SJCRH30 (cell line): ENCODE data around the gene CNPPD1. TPM values are rescaled to one million over a fixed set of nuclear protein-coding genes. Genes with fewer than 3 reads are reported as not detected.

Experiments used
- DNase-seq, 2 experiments: peaks; one replicate each; pipeline ENCODE4 v3.0.0-alpha.2; 2015 to 2020
- H3K27ac ChIP-seq: fragments of 250-450 bp; sonication (Bioruptor Pico); 2 replicates; pipeline ENCODE4 v1.5.1; 2020; ENCODE audit warnings: mild to moderate bottlenecking, moderate library complexity
- H3K27me3 ChIP-seq: fragments of 250-450 bp; sonication (Bioruptor Pico); 2 replicates; pipeline ENCODE4 v1.5.1; 2020; ENCODE audit warnings: mild to moderate bottlenecking, moderate library complexity
- H3K36me3 ChIP-seq: fragments of 250-450 bp; sonication (Bioruptor Pico); 2 replicates; pipeline ENCODE4 v1.5.1; 2020; ENCODE audit warnings: mild to moderate bottlenecking, moderate library complexity
- H3K4me1 ChIP-seq: fragments of 250-450 bp; sonication (Bioruptor Pico); 2 replicates; pipeline ENCODE4 v1.5.1; 2020; ENCODE audit warnings: mild to moderate bottlenecking, moderate library complexity
- H3K4me3 ChIP-seq: fragments of 250-450 bp; sonication (Bioruptor Pico); 2 replicates; pipeline ENCODE4 v1.5.1; 2020; ENCODE audit warnings: mild to moderate bottlenecking, moderate library complexity
- H3K9me3 ChIP-seq: fragments of 250-450 bp; sonication (Bioruptor Pico); replicated peaks from 2 replicates; pipeline ENCODE4 v1.5.1; 2020; ENCODE audit warnings: mild to moderate bottlenecking, moderate library complexity
- total RNA-seq: library from RNA; depleted of rRNA; stranded (reverse); fragments of >200 nt; shearing (Covaris generic); gene quantifications from 2 replicates; pipeline ENCODE4 v1.2.3, GENCODE V29; 2014; rRNA removed

CNPPD1 gene
- 13.0 and 13.3 TPM in 2 replicates for total RNA-seq

GRCh38 chr2:219176818-219177551, at the start of gene CNPPD1:
Gene CNPPD1, minus strand, starts transcription at chr2:219176925. Its CDS starts 97 bp downstream, at chr2:219176828.
- no peaks in the 10 kb centered on the region for H3K9me3 ChIP-seq
- peak; percentile 81 to 85 for DNase-seq
- H3K4me3 ChIP-seq: peak within 1 kb of the TSS; percentile 85
- 0 out of 2 replicates have a peak, but pooled peaks cover 5% of the 10 kb centered on the region for H3K4me1 ChIP-seq
- H3K27ac ChIP-seq: peak within 1 kb of the TSS; percentile 54
- H3K27me3 ChIP-seq: no peaks in the 10 kb centered on the region
- H3K36me3 ChIP-seq: 0 out of 2 replicates have a peak, but pooled peaks cover 4% of the 10 kb centered on the region

GRCh38 chr2:219225350-219225749, 48.6 kb upstream of the CNPPD1 start:
- Histone ChIP-seq H3K9me3 (no peaks in the 10 kb centered on the region), H3K4me3 (no peak overlapping the region), H3K4me1 (peaks cover 4% of the 10 kb centered on the region; the same call in 1 of the 2 replicates), H3K27ac (no peak overlapping the region), H3K36me3 (peaks cover 3% of the 10 kb centered on the region), H3K27me3 (no peaks in the 10 kb centered on the region)
- no peak for DNase-seq

- Histone ChIP-seq H3K27me3 (no peaks in the 10 kb centered on the region), H3K27ac (no peak overlapping the region), H3K36me3 (peaks cover 4% of the 10 kb centered on the region), H3K4me1 (peaks cover 10% of the 10 kb centered on the region), H3K9me3 (no peaks in the 10 kb centered on the region), H3K4me3 (no peak overlapping the region)
- no peak for DNase-seq
Observed at GRCh38 chr2:219223831-219224610, 47.3 kb upstream of the CNPPD1 start.

GRCh38 chr2:219221957-219222518, 45.3 kb upstream of the CNPPD1 start:
- no peak overlapping the region for H3K27ac ChIP-seq
- no peaks in the 10 kb centered on the region for H3K9me3 ChIP-seq
- H3K27me3 ChIP-seq: no peaks in the 10 kb centered on the region
- H3K36me3 ChIP-seq: peaks cover 4% of the 10 kb centered on the region; the same call in 1 of the 2 replicates
- H3K4me3 ChIP-seq: no peak overlapping the region
- DNase-seq: no peak
- H3K4me1 ChIP-seq: peaks cover 6% of the 10 kb centered on the region

GRCh38 chr2:219220652-219221402, 44.1 kb upstream of the CNPPD1 start:
- no peak for DNase-seq
- Histone ChIP-seq H3K4me3 (no peak overlapping the region), H3K27ac (no peak overlapping the region), H3K9me3 (no peaks in the 10 kb centered on the region), H3K36me3 (peaks cover 4% of the 10 kb centered on the region; the same call in 1 of the 2 replicates), H3K4me1 (peaks cover 6% of the 10 kb centered on the region), H3K27me3 (no peaks in the 10 kb centered on the region)

GRCh38 chr2:219219784-219220532, 43.2 kb upstream of the CNPPD1 start:
- no peak for DNase-seq
- Histone ChIP-seq H3K4me1 (peaks cover 6% of the 10 kb centered on the region), H3K9me3 (no peaks in the 10 kb centered on the region), H3K27me3 (no peaks in the 10 kb centered on the region), H3K27ac (no peak overlapping the region), H3K4me3 (no peak overlapping the region), H3K36me3 (peaks cover 7% of the 10 kb centered on the region)

GRCh38 chr2:219218732-219219701, 42.3 kb upstream of the CNPPD1 start, which contains the start of gene ABCB6:
Gene ABCB6, minus strand, starts transcription at chr2:219218958. Its CDS starts 285 bp downstream, at chr2:219218673.
- H3K9me3 ChIP-seq: no peaks in the 10 kb centered on the region
- DNase-seq: peak; percentile 97 to 98
- H3K27ac ChIP-seq: peak within 1 kb of the TSS; percentile 80
- no peaks in the 10 kb centered on the region for H3K27me3 ChIP-seq
- peak within 1 kb of the TSS; percentile 61 for H3K4me3 ChIP-seq
- H3K36me3 ChIP-seq: peaks cover 14% of the 10 kb centered on the region
- peaks cover 6% of the 10 kb centered on the region for H3K4me1 ChIP-seq

- peak; percentile 76 to 79 for DNase-seq
- Histone ChIP-seq H3K9me3 (no peaks in the 10 kb centered on the region), H3K27ac (peak overlapping the region; percentile 80), H3K4me3 (peak overlapping the region; percentile 61), H3K36me3 (peaks cover 22% of the 10 kb centered on the region), H3K4me1 (peaks cover 6% of the 10 kb centered on the region), H3K27me3 (no peaks in the 10 kb centered on the region)
Observed at GRCh38 chr2:219218217-219218731, 41.5 kb upstream of the CNPPD1 start.

GRCh38 chr2:219216535-219216915, 39.8 kb upstream of the CNPPD1 start:
- Histone ChIP-seq H3K4me1 (peaks cover 6% of the 10 kb centered on the region), H3K27ac (no peak overlapping the region), H3K4me3 (no peak overlapping the region), H3K9me3 (no peaks in the 10 kb centered on the region), H3K27me3 (no peaks in the 10 kb centered on the region), H3K36me3 (peaks cover 30% of the 10 kb centered on the region)
- no peak for DNase-seq

GRCh38 chr2:219215871-219216534, 39.3 kb upstream of the CNPPD1 start:
- DNase-seq: no peak
- Histone ChIP-seq H3K9me3 (no peaks in the 10 kb centered on the region), H3K27me3 (no peaks in the 10 kb centered on the region), H3K4me1 (peaks cover 6% of the 10 kb centered on the region), H3K36me3 (peaks cover 30% of the 10 kb centered on the region), H3K27ac (no peak overlapping the region), H3K4me3 (no peak overlapping the region)

- DNase-seq: no peak
- Histone ChIP-seq H3K4me1 (peaks cover 6% of the 10 kb centered on the region), H3K9me3 (no peaks in the 10 kb centered on the region), H3K36me3 (peaks cover 28% of the 10 kb centered on the region), H3K4me3 (no peak overlapping the region), H3K27me3 (no peaks in the 10 kb centered on the region), H3K27ac (no peak overlapping the region)
Observed at GRCh38 chr2:219214786-219215185, 38.1 kb upstream of the CNPPD1 start.

- peaks cover 28% of the 10 kb centered on the region for H3K36me3 ChIP-seq
Observed at GRCh38 chr2:219214141-219214540, 37.4 kb upstream of the CNPPD1 start.

More at GRCh38 chr2:219214141-219214540, 37.4 kb upstream of the CNPPD1 start:
- DNase-seq: no peak
- H3K4me3 ChIP-seq: no peak overlapping the region
- no peaks in the 10 kb centered on the region for H3K27me3 ChIP-seq
- no peak overlapping the region for H3K27ac ChIP-seq
- H3K9me3 ChIP-seq: no peaks in the 10 kb centered on the region
- H3K4me1 ChIP-seq: no peaks in the 10 kb centered on the region; the same call in 1 of the 2 replicates
